GM12892 (cell line): Measurements from ENCODE around the gene TFF3.

ENCODE experiments used
- DNase-seq: peaks from one replicate; pipeline ENCODE4 v3.0.0; 2011; ENCODE audit not compliant: insufficient read length
- FAIRE-seq: peaks from 2 replicates; lab custom pipeline; 2011; peaks lifted over from hg19 to GRCh38; lab: Jason Lieb, UNC
- POLR2A ChIP-seq: IDR thresholded peaks from 2 replicates; pipeline ENCODE4 v1.6.1; 2011; ENCODE audit warnings: low read depth, low read length, control low read depth
- POLR2AphosphoS5 ChIP-seq: IDR thresholded peaks from 2 replicates; pipeline ENCODE4 v1.6.1; 2011; ENCODE audit warnings: low read depth, low read length, control low read depth
- TAF1 ChIP-seq: IDR thresholded peaks from 2 replicates; pipeline ENCODE4 v1.6.1; 2011; ENCODE audit warnings: low read depth, mild to moderate bottlenecking, control low read depth, low read length, borderline replicate concordance

The TFF3 gene

DNA sequence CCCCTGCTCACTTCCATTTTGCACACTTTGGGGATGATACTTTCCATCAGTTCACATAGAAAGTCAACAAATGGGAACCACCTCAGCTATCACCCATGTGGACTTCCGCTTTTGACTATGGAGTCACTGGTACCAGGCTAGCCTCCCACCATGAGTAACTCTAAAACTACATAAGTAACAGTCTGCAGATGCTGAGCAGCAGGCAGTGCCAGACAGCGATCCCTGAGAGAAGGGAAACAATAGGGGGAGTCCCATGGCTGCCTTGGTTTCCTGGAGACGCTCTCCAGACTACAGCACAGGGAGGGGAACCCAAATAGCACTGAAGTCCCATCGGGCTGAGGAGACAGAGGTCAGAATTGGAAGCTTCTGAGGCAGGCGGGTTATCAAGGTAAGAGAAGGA lies 38.4 kb upstream of the TFF3 start:
- TF ChIP-seq POLR2AphosphoS5, result no peak
- no peak for TF ChIP-seq POLR2A
- no peak for TF ChIP-seq TAF1
- FAIRE-seq (no peak), DNase-seq (no peak)

- TF ChIP-seq POLR2A, result no peak
- no peak for TF ChIP-seq TAF1
- TF ChIP-seq POLR2AphosphoS5, result no peak
These were observed 37.4 kb upstream of the TFF3 start for GRCh38 chr21:42352441-42353095.

DNA sequence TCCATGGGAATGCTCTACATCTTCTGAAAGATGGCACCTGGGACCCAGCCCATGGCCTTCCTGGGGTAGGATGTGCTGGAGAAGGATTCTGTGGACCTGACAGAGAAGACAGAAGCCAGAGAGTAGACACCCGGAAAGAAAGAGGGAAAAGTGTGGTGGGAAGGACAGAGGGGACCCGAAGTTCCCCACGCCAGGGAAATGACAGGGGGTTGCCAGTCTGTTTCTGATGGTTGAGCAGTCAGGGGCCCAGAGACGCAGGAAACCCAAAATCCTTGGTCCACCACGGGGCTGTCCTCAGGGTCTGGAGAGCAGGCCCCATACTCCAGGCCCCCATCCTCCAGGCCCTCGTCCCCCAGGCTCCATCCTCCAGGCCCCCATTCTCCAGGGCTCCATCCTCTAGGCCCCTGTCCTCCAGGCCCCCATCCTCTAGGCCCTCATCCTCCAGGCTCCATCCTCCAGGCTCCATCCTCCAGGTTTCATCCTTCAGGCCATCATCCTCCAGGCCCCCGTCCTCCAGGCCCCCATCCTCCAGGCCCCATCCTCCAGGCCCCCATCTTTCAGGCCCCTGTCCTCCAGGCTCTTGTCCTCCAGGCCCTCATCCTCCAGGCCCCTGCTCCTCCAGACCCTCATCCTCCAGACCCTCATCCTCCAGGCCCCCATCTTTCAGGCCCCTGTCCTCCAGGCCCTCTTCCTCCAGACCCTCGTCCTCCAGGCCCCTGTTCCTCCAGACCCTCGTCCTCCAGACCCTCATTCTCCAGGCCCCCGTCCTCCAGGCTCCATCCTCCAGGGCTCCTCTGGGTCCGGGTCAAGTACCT lies 36.6 kb upstream of the TFF3 start:
- FAIRE-seq (no peak), DNase-seq (no peak)
- TF ChIP-seq POLR2AphosphoS5 (no peak), TAF1 (no peak), POLR2A (no peak)

More at GRCh38 chr21:42352441-42353095, 37.4 kb upstream of the TFF3 start:
- no peak for FAIRE-seq
- no peak for DNase-seq

DNA sequence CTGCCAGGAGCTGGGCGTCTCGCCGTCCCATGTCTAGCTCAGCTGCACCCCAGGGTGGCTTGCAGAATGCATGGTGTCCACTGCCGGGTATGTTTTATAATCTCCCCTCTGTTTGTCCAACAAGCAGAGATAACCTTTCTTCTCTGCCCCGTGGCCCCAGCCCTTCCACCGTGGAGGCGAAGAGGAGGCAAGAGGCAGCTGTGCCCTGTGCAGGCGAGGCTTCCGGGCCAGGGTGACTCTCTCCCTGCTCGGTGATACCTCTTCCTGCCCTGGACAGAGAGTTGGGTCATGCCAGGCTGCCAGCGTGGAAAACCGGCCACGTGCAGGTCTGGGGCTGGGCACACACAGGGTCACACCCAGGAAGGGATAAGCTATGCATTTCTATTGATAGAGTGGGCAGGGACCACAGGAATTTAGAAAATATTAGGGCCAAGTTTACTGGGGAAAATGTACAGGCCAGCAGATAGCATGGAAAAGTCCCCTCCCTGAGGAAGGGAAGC lies 35.8 kb upstream of the TFF3 start, which contains the start of gene TFF2:
TFF2 (minus strand) TSS at position 68 of the 500 bp plus-strand sequence; CDS start at position 31, 37 bp downstream.
- DNase-seq (no peak), FAIRE-seq (no peak)
- TF ChIP-seq POLR2A (no peak), TAF1 (no peak), POLR2AphosphoS5 (no peak)

DNA sequence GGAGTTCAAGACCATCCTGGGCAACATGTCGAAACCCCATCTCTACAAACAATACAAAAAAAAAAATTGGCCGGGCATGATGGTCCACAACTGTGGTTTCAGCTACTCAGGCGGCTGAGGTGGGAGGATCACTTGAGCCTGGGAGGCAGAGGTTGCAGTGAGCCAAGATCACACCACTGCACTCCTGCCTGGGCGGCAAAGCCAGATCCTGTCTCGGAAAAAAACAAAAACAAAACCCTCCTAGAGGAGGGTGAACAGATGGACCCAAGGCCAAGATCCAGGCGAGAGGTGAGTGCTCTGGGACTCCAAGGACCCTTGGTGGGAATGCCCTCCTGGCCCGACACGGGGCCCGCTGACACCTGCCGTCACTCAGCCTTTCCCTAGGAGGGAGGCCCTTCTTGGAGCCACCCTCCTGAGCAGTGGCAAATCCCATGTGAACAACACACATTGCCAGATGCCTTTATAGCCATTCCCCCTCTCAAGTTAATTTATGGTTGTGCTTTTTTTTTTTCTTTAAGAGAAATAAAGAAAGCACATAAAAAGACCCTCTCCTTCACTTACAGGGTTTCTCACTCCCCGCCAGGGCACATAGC lies 35.2 kb upstream of the TFF3 start:
- no peak for DNase-seq
- FAIRE-seq, result no peak
- TF ChIP-seq POLR2A (no peak), POLR2AphosphoS5 (no peak), TAF1 (no peak)

GRCh38 chr21:42349420-42350317 lies 34.5 kb upstream of the TFF3 start:
- no peak for DNase-seq
- TF ChIP-seq POLR2A (no peak), TAF1 (no peak), POLR2AphosphoS5 (no peak)
- FAIRE-seq, result no peak

GRCh38 chr21:42348762-42349161 lies 33.6 kb upstream of the TFF3 start:
- no peak for TF ChIP-seq POLR2AphosphoS5
- no peak for TF ChIP-seq POLR2A
- no peak for TF ChIP-seq TAF1
- DNase-seq (no peak), FAIRE-seq (no peak)

DNA sequence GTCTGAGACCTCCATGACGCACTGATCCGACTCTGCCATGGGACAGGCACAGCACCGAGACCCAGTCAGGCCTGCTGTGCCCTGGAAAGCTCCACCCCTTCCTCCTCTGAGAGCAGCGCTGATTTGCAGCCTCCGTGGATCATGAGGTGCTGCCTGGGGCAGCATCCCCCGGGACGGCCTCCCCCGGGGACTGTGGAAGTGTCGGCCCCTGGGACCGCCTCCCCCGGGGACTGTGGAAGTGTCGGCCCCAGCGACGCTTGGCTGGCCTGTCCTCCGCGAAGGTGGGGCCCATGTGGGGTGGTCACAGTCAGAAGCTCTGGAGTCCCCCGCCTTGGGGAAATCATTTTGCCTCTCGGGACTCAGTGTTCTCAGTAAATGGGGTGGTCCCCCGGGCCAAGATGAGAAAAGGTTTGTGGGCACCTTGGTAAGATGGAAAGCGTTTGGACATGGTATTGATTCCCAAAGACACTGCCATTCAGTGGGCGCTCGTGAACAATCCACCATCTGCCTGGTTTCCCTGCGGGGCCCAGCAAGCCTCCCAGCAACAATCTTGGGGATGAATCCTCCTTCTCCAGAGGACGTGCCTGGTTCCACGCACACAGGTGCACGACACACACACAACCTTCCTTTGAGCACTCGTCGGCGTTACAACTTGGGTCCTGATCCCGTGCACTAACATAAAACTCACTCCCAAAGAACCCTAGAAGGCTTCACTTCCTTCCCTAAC lies 32.6 kb upstream of the TFF3 start:
- FAIRE-seq (no peak), DNase-seq (no peak)
- no peak for TF ChIP-seq POLR2AphosphoS5

DNA sequence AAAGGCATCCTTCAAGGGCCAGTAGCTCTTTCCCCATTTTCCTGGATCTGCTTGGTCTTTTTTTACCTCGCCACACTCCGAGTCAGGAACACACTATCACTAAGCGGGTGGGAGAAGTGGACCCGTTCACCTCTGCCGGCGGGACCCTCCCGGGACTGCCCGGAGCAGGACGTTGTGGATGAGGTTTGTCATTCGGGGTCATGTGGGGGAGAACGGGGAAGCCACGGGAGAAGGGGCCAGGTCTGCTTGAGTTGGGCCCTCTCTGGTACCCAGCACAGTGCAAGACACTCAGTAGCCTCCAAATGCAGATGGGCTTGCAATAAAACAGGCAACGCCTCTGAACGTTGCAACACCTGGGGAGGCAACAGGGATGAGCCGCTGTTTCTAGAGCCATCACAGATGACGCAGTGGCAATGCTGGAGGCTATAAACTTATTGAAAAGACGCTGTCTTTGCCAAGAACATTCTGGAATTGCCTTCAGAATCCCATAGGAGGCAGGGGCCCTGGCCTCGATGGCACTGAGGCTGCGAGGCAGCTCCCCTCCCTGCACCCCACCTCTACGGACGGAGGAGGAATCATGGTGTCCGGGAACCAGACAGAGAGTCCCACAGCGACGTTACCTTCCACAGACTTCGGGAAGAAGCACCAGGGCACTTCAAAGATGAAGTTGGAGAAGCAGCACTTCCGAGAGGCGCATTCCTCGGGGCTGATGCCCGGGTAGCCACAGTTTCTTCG lies 31.8 kb upstream of the TFF3 start:
- no peak for TF ChIP-seq POLR2AphosphoS5
- TF ChIP-seq POLR2A, result no peak
- no peak for TF ChIP-seq TAF1
- FAIRE-seq (no peak), DNase-seq (no peak)
